NOMO-1 (cell line): ENCODE data around the gene TLE4.
"Not testable (repeated sequence)": the region's sequence is repeated elsewhere in the genome, so short reads cannot be mapped to it uniquely, and the experiment has no call there.

Experiments
- DNase-seq, 2 experiments: peaks; one replicate each; lab custom pipeline; 2025; ENCODE audit not compliant: unreplicated experiment in 2 of 2; lab: John Stamatoyannopoulos, UW

TLE4 gene

DNA sequence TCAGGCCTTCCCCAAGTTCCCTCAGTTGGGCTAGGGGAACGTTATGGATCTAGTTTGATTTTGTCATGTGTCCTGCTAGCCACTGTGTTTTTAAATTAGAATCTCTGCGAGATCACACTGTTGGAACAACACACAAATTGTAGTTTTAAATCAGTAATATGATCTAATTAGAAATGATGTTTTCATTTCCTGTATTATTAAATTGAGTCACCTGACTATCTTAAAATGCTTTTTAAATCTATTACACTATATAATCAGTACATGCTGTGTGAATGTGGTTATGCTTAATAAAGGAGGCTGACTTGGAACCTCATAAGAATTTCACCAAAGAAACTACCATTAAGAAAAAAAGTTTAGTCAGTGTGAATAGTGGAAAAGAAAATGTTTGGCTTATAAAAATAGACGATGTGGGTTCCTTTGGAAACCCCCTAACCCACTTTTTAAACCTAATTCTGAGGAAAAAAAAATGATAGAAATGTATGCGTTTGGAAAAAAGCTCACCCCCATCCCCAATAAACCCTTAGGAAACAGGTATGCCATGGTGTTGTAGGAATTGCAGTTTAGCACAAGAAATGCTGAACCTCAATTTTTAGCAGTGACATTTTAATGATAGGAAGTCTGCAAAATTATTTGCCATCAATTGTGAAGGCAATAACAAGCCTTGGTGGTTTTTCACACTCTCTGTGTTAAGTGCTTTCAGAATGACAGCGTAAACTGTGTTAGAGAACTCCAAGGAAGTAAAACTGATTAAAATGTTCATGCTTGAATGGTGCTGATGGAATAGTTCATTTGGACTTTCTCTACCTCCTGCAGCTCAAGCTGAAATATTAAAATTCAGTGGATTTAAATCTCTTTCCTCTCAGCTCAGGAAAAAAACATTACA is 59.0 kb downstream of the TLE4 start:
- DNase-seq, result no peak

DNA sequence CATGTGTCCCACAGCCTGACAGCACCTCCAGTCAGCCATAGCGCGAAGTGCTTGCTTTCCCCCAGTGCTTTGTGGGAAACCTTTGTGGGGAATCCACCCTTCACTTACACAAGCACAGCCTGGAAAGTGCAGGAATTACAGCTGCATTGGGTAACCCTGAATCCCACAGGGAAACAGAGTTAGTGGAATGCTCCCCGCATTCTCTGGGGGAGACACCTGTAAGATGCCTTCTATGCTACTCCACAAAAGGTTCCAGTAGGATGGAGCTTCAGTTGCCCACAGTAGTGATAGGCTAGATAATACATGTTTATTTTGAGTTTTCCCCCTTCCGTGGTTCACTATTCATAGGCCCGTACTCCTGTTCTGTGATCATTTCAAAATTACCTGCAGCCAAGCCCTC is 60.3 kb downstream of the TLE4 start:
- DNase-seq, result no peak

DNA sequence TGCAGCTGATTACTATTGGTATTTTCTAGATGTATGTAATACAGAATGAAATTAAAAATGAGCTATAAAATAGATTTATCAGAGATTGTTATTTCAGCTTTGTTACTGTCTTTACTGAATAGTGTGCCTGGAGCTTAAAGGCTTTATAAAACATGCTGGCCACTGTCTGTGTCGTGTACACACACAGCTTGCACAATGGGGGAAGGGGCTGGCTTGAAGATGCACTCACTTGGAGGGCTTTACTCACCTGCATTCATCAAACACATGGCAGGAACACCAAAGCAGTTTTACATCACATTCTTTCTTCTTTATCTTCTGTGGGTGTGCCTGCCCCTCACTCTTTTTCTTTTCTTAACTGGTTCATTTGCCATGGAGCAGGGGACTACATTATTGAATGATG is 60.9 kb downstream of the TLE4 start:
- DNase-seq, result no peak

DNA sequence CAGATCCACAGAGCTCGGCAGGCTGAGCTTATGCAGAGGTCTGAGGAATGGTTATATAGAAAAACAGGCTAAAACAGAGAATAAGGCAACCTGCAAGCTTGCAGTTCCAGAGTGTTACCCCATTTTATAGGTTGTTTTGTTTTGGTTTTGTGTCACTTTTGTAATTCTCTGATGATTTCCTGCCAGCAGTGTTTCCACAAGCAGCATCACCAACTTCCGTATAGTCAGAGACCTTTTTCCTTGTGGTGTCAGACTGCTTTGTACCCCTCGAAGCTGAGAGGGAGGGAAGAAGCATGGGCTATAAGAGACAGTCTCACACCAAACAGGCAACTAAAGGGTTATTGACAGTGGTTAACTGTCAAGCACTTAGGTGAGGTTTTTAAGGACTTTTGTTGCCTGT is 61.8 kb downstream of the TLE4 start:
- DNase-seq, result no peak

DNA sequence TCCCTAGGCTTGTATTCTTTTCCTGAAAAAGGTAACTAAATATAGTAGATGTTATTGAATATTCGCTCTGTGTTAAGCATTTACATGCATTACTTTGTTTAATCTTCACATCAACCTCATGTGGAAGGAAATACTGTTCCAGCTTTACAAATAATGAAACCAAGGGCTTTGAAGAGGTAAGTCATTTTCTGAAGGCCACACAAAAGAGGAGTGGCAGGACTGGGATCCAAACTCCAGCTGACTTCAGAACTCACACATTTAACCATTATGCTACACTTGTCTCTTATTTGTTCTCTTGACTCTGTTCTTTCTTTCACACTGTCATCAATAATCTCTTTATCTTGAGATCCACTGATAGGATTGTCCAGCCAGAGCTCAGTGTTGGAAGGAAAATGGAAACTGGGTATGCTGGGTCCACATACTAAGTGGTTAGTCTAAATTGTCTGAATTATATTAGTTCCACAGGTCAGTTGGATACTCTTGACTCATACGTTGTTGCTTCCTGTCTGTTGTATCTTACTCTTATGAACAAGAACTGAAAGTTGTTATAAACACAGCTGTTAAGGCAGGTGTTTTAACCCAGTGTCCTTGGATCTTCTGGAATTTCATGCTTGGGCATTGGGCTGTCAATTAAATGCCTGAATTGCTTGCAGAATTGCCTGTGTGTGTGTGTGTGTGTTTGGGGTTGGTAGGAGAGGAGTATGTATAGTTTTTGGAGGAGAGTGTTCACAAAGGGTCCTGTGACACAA is 65.6 kb downstream of the TLE4 start:
- no peak for DNase-seq

DNA sequence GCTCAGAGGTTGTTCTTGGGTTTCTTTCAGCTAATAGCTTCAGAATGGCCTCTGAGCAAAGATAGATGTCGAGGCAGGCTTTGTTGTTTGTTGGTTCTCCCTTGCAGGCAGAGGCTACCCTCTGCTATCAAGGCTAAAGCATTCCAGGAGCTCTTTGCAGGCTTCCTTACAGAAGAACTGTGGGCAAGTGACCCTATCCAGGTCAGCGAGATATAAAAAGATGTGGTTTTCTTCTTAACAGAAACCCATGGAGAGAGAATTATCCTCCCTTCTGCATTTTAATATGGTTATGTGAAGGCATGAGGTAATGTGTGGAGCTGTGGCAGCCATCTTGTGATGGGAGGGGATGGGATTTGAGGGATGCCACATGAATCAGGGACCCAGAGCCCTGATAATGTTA is 67.0 kb downstream of the TLE4 start:
- DNase-seq, result no peak

DNA sequence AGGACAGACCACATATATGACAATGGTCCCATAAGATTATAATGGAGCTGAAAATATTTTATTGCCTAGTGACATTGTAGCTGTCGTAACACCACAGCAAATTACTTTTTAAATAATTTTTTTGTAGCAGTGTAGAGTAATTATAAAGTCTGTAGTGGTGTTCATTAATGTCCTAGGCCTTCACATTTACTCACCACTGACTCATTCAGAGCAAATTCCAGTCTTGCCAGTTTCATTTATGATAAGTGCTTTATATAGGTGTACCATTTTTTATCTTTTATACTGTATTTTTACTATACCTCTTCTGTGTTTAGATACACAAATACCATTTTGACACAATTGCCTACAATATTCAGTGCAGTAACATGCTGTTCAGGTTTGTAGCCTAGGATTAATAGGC is 67.6 kb downstream of the TLE4 start:
- no peak for DNase-seq

DNA sequence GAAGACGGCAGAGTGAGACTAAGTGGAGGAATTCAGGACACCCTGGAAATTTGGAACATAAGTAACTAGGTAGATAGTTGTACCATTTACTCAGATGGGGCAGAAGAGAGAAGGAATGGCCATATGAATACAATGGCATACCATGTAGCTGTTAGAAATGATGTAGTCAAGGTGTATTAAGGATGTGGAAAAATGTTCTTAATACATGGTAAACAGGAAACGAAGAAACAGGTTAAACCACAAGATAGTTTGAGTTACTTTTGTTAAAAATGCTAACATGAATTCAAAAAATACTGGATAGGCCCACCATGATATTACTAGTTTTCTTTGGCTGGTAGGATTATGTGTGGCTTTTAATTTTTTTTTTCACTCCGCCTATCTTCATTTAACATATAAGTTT is 68.3 kb downstream of the TLE4 start:
- not testable (repeated sequence) for DNase-seq

DNA sequence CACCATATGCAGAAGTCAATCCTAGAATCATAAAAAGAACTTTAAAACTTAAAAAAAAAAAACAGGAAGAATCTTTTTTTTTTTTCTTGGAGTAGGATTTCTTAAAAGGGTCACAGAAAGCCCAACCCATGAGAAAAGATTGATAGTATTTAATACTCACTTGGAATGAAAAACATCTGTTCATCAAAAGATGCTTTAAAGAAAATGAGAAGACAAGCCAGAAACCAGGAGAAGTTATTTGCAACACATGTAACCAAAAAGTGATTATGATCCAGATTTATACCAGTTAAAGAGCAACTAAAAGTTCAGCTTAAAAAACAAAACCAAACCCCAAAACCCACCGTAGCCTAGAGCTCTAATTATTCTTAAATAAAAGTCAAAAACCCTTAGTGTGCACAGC is 69.3 kb downstream of the TLE4 start:
- no peak for DNase-seq

DNA sequence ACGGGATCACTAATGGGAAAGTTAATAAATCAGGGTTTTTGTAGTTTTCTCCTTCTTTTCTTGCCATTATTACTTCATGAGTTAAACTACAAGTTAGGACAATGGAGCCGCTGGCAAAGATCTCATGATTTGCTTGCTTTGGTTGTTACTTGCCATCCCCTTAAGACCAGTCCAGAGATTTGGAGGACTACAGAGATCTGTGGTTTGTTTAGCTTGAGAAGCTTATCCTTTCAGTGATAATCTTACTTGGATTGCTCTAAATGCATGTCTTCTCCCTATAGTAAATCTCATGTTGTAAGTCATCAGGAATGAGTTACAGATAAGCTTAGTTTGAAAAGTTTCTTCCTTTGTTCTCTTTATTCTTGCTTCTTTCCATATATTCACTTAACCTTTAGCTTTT is 70.9 kb downstream of the TLE4 start:
- no peak for DNase-seq

DNA sequence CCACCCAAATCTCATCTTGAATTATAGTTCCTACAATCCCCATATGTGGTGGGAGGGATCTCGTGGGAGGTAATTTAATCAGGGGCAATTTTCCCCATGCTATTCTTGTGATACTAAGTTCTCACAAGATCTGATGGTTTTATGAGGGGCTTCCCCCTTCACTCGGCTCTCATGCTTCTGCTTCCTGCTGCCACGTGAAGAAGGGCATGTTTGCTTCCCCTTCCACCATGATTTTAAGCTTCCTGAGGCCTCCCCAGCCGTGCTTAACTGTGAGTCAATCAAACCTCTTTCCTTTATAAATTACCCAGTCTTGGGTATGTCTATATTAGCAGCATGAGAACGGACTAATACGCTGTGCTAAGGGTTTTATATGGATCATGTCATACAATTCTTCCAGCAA is 72.3 kb downstream of the TLE4 start:
- DNase-seq, result no peak

DNA sequence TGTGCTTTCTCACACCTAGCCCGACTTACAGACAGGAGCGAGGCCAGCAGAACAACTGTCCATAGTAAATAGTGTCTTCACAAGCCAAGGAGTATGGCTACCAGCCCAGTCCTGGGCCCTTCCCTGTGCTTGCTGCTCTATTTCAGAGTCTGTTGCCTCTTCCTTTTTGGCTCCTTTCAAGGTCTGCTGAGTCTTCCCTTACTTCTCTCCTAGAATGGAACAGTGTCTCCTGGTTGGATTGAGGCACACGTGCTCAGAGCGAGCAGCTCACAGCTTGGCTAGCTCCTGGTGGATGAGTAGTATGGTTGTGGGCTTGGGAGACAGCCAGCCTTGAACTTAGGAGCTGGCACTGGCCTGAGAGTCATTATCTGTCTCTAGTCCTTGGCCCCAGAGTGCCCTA is 72.8 kb downstream of the TLE4 start:
- DNase-seq, result no peak

DNA sequence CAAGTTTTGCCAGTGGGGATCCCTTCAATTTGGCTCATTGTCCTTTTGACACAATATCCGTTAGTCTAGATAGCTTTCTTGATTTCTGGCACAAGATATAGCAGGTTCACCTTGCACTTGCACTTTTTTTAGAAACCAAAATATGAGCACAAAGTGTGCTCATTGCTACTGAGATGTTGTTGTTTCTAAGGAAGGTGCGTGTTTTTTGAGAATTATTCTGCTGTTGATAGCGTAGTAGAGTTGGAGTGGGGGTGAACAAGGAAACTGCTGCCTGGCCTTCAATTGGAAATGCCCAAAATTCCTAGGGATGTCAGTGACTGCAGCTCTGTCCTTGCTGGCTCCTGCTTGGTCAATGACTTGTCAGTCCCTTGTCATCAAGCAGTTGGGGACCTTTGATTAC is 73.3 kb downstream of the TLE4 start:
- no peak for DNase-seq

DNA sequence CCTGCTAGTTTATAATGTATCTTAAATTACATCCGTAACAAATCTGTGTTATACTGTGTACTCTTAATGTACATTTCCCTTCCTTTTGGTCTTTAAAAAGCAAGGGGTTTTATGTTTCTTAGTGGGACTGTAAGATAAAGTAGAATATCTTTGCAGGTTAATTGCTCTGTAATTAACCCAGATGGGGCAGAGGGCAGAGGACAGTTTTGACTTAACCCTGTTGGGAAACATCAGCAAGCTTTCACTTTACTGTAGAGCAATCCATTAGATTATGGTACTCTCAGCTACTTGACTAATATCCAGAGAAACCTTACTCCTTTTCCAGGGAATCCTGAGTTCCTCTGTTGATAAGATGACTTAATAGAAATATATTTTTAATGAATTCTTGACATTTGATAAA is 74.3 kb downstream of the TLE4 start:
- DNase-seq, result no peak

DNA sequence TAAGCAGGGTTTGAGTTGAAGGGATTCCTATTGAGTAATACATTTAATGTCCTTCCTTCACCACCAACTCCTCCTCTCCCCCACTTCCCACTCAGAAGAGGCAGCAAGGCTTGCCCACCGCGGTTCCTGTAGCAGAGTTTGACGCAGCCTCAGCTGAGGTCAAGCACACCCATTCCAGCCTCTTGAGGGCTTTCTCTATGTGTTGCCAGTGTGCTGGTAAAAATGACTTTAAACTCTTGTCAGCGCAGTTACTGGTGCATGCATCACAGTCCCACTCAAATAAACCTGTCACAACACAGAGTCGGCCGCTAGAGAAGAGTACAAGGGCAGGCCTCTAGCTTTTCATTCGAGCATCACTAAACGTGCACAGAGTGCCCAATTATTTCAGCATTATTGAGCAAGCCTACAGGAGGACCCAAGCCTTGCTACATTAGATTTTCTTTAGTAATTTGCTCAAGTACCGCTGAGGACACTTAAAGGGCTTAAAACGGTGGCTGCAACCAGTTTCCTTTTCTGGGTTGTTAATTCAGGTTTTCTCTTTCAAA is 79.6 kb downstream of the TLE4 start:
- peak; percentile 57 to 77 for DNase-seq

DNA sequence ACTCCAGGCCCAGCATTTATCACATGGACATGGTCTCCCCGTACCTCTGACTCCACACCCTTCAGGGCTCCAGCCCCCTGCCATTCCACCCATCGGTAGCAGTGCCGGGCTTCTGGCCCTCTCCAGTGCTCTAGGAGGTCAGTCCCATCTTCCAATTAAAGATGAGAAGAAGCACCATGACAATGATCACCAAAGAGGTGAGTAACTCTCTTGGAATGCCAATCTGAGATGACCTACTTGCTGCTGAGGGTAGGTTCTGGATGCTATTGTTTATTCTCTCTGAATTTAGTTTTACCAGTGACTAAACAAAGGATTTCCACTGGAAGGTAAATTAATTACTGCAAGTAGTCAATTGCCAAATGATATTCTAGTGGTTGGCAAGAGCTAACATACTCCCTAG is 80.8 kb downstream of the TLE4 start:
- DNase-seq, result no peak

DNA sequence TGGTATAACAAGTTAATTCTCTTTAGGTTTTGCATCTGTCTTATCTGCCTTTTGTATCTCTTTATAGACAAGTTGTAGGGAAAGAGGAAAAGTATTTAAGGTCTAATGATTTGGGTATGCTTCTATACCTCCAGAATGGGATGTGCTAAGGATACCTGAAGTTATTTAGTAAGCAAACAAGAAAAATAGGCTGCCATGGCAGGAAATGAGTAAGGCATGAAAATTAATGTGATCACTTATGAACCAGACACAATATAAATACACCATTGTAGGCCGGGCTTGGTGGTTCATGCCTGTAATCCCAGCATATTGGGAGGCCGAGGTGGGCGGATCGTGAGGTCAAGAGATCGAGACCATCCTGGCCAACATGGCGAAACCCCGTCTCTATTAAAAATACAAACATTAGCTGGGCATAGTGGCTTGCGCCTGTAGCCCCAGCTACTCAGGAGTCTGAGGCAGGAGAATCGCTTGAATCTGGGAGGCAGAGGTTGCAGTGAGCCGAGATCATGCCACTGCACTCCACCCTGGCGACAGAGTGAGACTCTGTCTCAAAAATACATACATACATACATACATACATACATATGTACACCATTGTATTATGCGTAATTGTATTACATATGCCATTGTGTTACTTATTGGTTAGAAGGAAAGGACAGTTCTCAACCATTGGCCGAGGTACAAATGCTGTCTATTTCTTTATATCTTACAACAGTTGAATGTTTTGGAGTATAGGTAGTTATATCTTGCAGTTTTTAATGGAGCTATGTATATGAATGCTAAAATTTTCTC is 83.0 kb downstream of the TLE4 start:
- DNase-seq, result not testable (repeated sequence)

DNA sequence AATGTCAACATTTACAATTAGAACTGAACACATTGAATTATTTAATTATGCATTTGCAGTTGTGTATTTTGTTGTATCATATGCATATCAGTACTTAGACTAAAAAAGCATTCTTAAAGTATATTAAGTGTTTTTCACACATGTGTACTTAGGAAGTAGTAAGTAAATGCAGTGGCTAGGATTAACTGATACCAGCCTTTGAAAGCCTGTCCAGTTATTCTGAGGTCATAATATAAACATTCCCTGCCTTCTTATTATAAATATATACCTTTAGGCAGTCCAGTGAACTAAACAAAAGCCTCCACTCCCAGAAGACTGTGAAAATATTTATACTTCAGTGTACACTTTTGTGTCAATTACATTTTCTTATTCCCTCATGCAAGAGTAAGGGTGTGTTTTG is 83.8 kb downstream of the TLE4 start:
- DNase-seq, result no peak

DNA sequence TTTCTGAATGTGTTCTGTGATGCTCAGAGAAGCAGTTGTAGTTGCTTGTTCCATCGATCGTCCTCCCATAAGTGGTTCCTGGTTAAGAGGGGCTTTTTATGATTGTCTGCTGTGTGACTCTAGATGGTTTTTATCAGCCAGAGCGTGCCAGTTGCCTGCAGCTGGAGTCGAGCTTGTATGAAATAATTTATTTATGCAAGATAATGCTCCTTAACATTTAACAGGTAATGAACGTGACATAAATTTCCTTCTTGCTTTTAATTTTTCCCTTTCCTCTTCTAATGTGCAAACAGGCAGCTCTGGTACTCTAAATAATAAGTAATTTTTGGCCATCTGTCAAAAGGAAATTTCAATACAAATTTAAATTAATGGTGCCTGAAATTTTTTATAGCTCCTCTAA is 84.4 kb downstream of the TLE4 start:
- no peak for DNase-seq

DNA sequence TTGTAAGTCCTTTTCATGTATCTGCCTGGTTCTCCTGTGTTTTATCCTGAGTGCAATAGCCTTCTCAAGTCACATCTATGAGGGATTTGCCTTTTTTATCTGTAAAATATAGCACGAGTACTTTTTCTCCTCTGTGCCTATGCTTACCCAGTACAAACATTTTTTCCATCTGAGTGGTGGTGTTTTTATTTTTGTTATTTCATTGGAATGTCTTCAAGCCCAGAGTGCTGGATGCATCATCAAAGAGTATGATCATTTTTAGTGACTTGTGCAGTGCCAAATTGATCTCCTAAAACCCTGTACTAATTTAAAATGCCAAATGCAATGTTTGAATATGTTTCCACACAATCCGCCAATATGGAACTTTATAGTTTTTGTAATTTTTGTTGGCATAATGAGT is 86.1 kb downstream of the TLE4 start:
- no peak for DNase-seq

DNA sequence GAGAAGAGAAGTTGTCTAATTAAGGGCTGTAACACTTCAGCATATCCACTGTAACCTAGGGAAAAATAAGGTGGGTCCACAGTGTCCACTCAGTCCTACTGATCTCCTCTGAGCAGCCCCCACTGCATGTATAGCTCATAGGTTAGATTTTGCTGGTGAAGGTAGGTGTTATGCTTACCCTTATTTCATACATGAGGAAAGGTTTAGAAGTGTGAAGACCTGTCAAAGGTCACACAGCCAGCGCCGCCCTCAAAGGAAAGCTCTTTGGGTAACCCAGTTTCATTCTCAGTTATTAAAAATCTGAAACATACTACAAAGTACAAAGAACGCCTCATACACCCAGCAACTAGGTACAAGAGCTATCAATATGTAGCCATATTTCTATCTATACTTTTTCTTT is 87.2 kb downstream of the TLE4 start:
- DNase-seq, result no peak
